GM21723 (cell line): ENCODE measurements around the gene S100Z.
"Not testable (repeated sequence)": the region's sequence is repeated elsewhere in the genome, so short reads cannot be mapped to it uniquely, and the experiment has no call there.

Source experiments
- ATAC-seq: cut with Tn5 transposase; IDR thresholded peaks from one replicate; pipeline ENCODE4 v1.9.1; 2021; ENCODE audit warnings: mild to moderate bottlenecking, moderate library complexity; ENCODE audit not compliant: unreplicated experiment

S100Z gene

GRCh38 chr5:76822105-76822731, 27.6 kb upstream of the S100Z start:
- not testable (repeated sequence) for ATAC-seq

GRCh38 chr5:76826416-76826815, 23.4 kb upstream of the S100Z start:
- not testable (repeated sequence) for ATAC-seq

GRCh38 chr5:76831110-76831452, 18.7 kb upstream of the S100Z start:
- ATAC-seq = no peak

- ATAC-seq = no peak
Measured at GRCh38 chr5:76836181-76836580, 13.6 kb upstream of the S100Z start.

GRCh38 chr5:76836585-76836984, 13.2 kb upstream of the S100Z start:
- ATAC-seq = no peak

- ATAC-seq = no peak
Measured at GRCh38 chr5:76838481-76839261, 11.1 kb upstream of the S100Z start.

GRCh38 chr5:76841361-76841760, 8.5 kb upstream of the S100Z start:
- no peak for ATAC-seq

- ATAC-seq = no peak
Measured at GRCh38 chr5:76845890-76846289, 3.9 kb upstream of the S100Z start.

- ATAC-seq = no peak
Measured at GRCh38 chr5:76850543-76851145, 830 bp downstream of the S100Z start.

- ATAC-seq = no peak
Measured at GRCh38 chr5:76851728-76852369, 2.0 kb downstream of the S100Z start.

- no peak for ATAC-seq
Measured at GRCh38 chr5:76852772-76853171, 3.0 kb downstream of the S100Z start.

- not testable (repeated sequence) for ATAC-seq
Measured at GRCh38 chr5:76853741-76854140, 3.9 kb downstream of the S100Z start.

- no peak for ATAC-seq
Measured at GRCh38 chr5:76854644-76855043, 4.8 kb downstream of the S100Z start.

GRCh38 chr5:76855501-76855900, 5.7 kb downstream of the S100Z start:
- ATAC-seq = not testable (repeated sequence)

GRCh38 chr5:76855961-76856360, 6.1 kb downstream of the S100Z start:
- ATAC-seq = no peak

- ATAC-seq = not testable (repeated sequence)
Measured at GRCh38 chr5:76856800-76857199, 7.0 kb downstream of the S100Z start.

GRCh38 chr5:76859591-76860247, 9.9 kb downstream of the S100Z start:
- ATAC-seq = no peak

GRCh38 chr5:76861612-76862011, 11.8 kb downstream of the S100Z start:
- no peak for ATAC-seq

- no peak for ATAC-seq
Measured at GRCh38 chr5:76863001-76863400, 13.2 kb downstream of the S100Z start.

- ATAC-seq = no peak
Measured at GRCh38 chr5:76866503-76866902, 16.7 kb downstream of the S100Z start.

GRCh38 chr5:76867038-76867437, 17.2 kb downstream of the S100Z start:
- no peak for ATAC-seq
